ENCODE measurements around the gene BPIFB6.

The BPIFB6 gene

GRCh38 chr20:33031531-33031930, at the start of gene BPIFB6:
BPIFB6 (plus strand) TSS chr20:33031648; CDS start chr20:33031648, 0 bp downstream.
- Histone ChIP-seq H3K27me3 (ENCODE audit: control insufficient read depth in 1 of 2, insufficient read depth in 2 of 2, low read length in 2 of 2) (no peaks in the 10 kb centered on the region), H3K36me3 (ENCODE audit: control insufficient read depth in 1 of 2, insufficient read depth in 2 of 2, low read length in 2 of 2) (no peaks in the 10 kb centered on the region), H3K27ac (ENCODE audit: low read depth, low read length) (no peak within 1 kb of the TSS), H3K4me3 (ENCODE audit: low read depth in 1 of 2, low read length in 2 of 2) (no peak within 1 kb of the TSS), H3K9ac (ENCODE audit: low read depth in 1 of 2, low read length in 2 of 2) (no peak within 1 kb of the TSS), H3K9me3 (ENCODE audit: control insufficient read depth in 1 of 2, low read length in 2 of 2) (no peaks in the 10 kb centered on the region), H3K4me1 (ENCODE audit: control insufficient read depth in 1 of 2, insufficient read depth in 2 of 2, low read length in 2 of 2) (no peaks in the 10 kb centered on the region)

- Histone ChIP-seq H3K4me1 (ENCODE audit: control insufficient read depth in 1 of 2, insufficient read depth in 2 of 2, low read length in 2 of 2) (no peaks in the 10 kb centered on the region), H3K27me3 (ENCODE audit: control insufficient read depth in 1 of 2, insufficient read depth in 2 of 2, low read length in 2 of 2) (no peaks in the 10 kb centered on the region), H3K9ac (ENCODE audit: low read depth in 1 of 2, low read length in 2 of 2) (no peak overlapping the region), H3K36me3 (ENCODE audit: control insufficient read depth in 1 of 2, insufficient read depth in 2 of 2, low read length in 2 of 2) (no peaks in the 10 kb centered on the region), H3K27ac (ENCODE audit: low read depth, low read length) (no peak overlapping the region), H3K4me3 (ENCODE audit: low read depth in 1 of 2, low read length in 2 of 2) (no peak overlapping the region), H3K9me3 (ENCODE audit: control insufficient read depth in 1 of 2, low read length in 2 of 2) (no peaks in the 10 kb centered on the region)
These were observed 48.6 kb upstream of the BPIFB6 start for GRCh38 chr20:32982617-32983458.

GRCh38 chr20:32983459-32984112, 47.9 kb upstream of the BPIFB6 start:
- Histone ChIP-seq H3K9me3 (ENCODE audit: control insufficient read depth in 1 of 2, low read length in 2 of 2) (no peaks in the 10 kb centered on the region), H3K27ac (ENCODE audit: low read depth, low read length) (no peak overlapping the region), H3K27me3 (ENCODE audit: control insufficient read depth in 1 of 2, insufficient read depth in 2 of 2, low read length in 2 of 2) (no peaks in the 10 kb centered on the region), H3K4me3 (ENCODE audit: low read depth in 1 of 2, low read length in 2 of 2) (no peak overlapping the region), H3K36me3 (ENCODE audit: control insufficient read depth in 1 of 2, insufficient read depth in 2 of 2, low read length in 2 of 2) (no peaks in the 10 kb centered on the region), H3K4me1 (ENCODE audit: control insufficient read depth in 1 of 2, insufficient read depth in 2 of 2, low read length in 2 of 2) (no peaks in the 10 kb centered on the region), H3K9ac (ENCODE audit: low read depth in 1 of 2, low read length in 2 of 2) (no peak overlapping the region)

- Histone ChIP-seq H3K4me1 (ENCODE audit: control insufficient read depth in 1 of 2, insufficient read depth in 2 of 2, low read length in 2 of 2) (no peaks in the 10 kb centered on the region), H3K9ac (ENCODE audit: low read depth in 1 of 2, low read length in 2 of 2) (no peak overlapping the region), H3K27me3 (ENCODE audit: control insufficient read depth in 1 of 2, insufficient read depth in 2 of 2, low read length in 2 of 2) (no peaks in the 10 kb centered on the region), H3K4me3 (ENCODE audit: low read depth in 1 of 2, low read length in 2 of 2) (no peak overlapping the region), H3K36me3 (ENCODE audit: control insufficient read depth in 1 of 2, insufficient read depth in 2 of 2, low read length in 2 of 2) (no peaks in the 10 kb centered on the region), H3K27ac (ENCODE audit: low read depth, low read length) (no peak overlapping the region), H3K9me3 (ENCODE audit: control insufficient read depth in 1 of 2, low read length in 2 of 2) (no peaks in the 10 kb centered on the region)
These were observed 47.3 kb upstream of the BPIFB6 start for GRCh38 chr20:32984196-32984595.

GRCh38 chr20:32984631-32985354, 46.7 kb upstream of the BPIFB6 start:
- Histone ChIP-seq H3K36me3 (ENCODE audit: control insufficient read depth in 1 of 2, insufficient read depth in 2 of 2, low read length in 2 of 2) (no peaks in the 10 kb centered on the region), H3K27me3 (ENCODE audit: control insufficient read depth in 1 of 2, insufficient read depth in 2 of 2, low read length in 2 of 2) (no peaks in the 10 kb centered on the region), H3K9me3 (ENCODE audit: control insufficient read depth in 1 of 2, low read length in 2 of 2) (no peaks in the 10 kb centered on the region), H3K4me3 (ENCODE audit: low read depth in 1 of 2, low read length in 2 of 2) (no peak overlapping the region), H3K4me1 (ENCODE audit: control insufficient read depth in 1 of 2, insufficient read depth in 2 of 2, low read length in 2 of 2) (no peaks in the 10 kb centered on the region), H3K9ac (ENCODE audit: low read depth in 1 of 2, low read length in 2 of 2) (no peak overlapping the region), H3K27ac (ENCODE audit: low read depth, low read length) (no peak overlapping the region)

- Histone ChIP-seq H3K9ac (ENCODE audit: low read depth in 1 of 2, low read length in 2 of 2) (no peak overlapping the region), H3K27ac (ENCODE audit: low read depth, low read length) (no peak overlapping the region), H3K4me3 (ENCODE audit: low read depth in 1 of 2, low read length in 2 of 2) (no peak overlapping the region), H3K36me3 (ENCODE audit: control insufficient read depth in 1 of 2, insufficient read depth in 2 of 2, low read length in 2 of 2) (no peaks in the 10 kb centered on the region), H3K27me3 (ENCODE audit: control insufficient read depth in 1 of 2, insufficient read depth in 2 of 2, low read length in 2 of 2) (no peaks in the 10 kb centered on the region), H3K4me1 (ENCODE audit: control insufficient read depth in 1 of 2, insufficient read depth in 2 of 2, low read length in 2 of 2) (no peaks in the 10 kb centered on the region), H3K9me3 (ENCODE audit: control insufficient read depth in 1 of 2, low read length in 2 of 2) (no peaks in the 10 kb centered on the region)
These were observed 45.9 kb upstream of the BPIFB6 start for GRCh38 chr20:32985596-32985995.

GRCh38 chr20:32986331-32986966, 45.0 kb upstream of the BPIFB6 start:
- no peaks in the 10 kb centered on the region for H3K4me1 ChIP-seq (ENCODE audit: control insufficient read depth in 1 of 2, insufficient read depth in 2 of 2, low read length in 2 of 2)
- no peaks in the 10 kb centered on the region for H3K9me3 ChIP-seq (ENCODE audit: control insufficient read depth in 1 of 2, low read length in 2 of 2)
- H3K27me3 ChIP-seq (ENCODE audit: control insufficient read depth in 1 of 2, insufficient read depth in 2 of 2, low read length in 2 of 2), result no peaks in the 10 kb centered on the region
- H3K4me3 ChIP-seq (ENCODE audit: low read depth in 1 of 2, low read length in 2 of 2), result no peak overlapping the region
- no peak overlapping the region for H3K9ac ChIP-seq (ENCODE audit: low read depth in 1 of 2, low read length in 2 of 2)
- no peak overlapping the region for H3K27ac ChIP-seq (ENCODE audit: low read depth, low read length)
- H3K36me3 ChIP-seq (ENCODE audit: control insufficient read depth in 1 of 2, insufficient read depth in 2 of 2, low read length in 2 of 2), result no peaks in the 10 kb centered on the region

- Histone ChIP-seq H3K9me3 (ENCODE audit: control insufficient read depth in 1 of 2, low read length in 2 of 2) (no peaks in the 10 kb centered on the region), H3K9ac (ENCODE audit: low read depth in 1 of 2, low read length in 2 of 2) (no peak overlapping the region), H3K27me3 (ENCODE audit: control insufficient read depth in 1 of 2, insufficient read depth in 2 of 2, low read length in 2 of 2) (no peaks in the 10 kb centered on the region), H3K27ac (ENCODE audit: low read depth, low read length) (no peak overlapping the region), H3K4me3 (ENCODE audit: low read depth in 1 of 2, low read length in 2 of 2) (no peak overlapping the region), H3K4me1 (ENCODE audit: control insufficient read depth in 1 of 2, insufficient read depth in 2 of 2, low read length in 2 of 2) (no peaks in the 10 kb centered on the region), H3K36me3 (ENCODE audit: control insufficient read depth in 1 of 2, insufficient read depth in 2 of 2, low read length in 2 of 2) (no peaks in the 10 kb centered on the region)
These were observed 44.2 kb upstream of the BPIFB6 start for GRCh38 chr20:32987044-32987825.

- H3K9me3 ChIP-seq (ENCODE audit: control insufficient read depth in 1 of 2, low read length in 2 of 2), result no peaks in the 10 kb centered on the region
- H3K27me3 ChIP-seq (ENCODE audit: control insufficient read depth in 1 of 2, insufficient read depth in 2 of 2, low read length in 2 of 2), result no peaks in the 10 kb centered on the region
- H3K9ac ChIP-seq (ENCODE audit: low read depth in 1 of 2, low read length in 2 of 2), result no peak overlapping the region
- H3K4me3 ChIP-seq (ENCODE audit: low read depth in 1 of 2, low read length in 2 of 2), result no peak overlapping the region
- H3K4me1 ChIP-seq (ENCODE audit: control insufficient read depth in 1 of 2, insufficient read depth in 2 of 2, low read length in 2 of 2), result no peaks in the 10 kb centered on the region
- no peaks in the 10 kb centered on the region for H3K36me3 ChIP-seq (ENCODE audit: control insufficient read depth in 1 of 2, insufficient read depth in 2 of 2, low read length in 2 of 2)
- H3K27ac ChIP-seq (ENCODE audit: low read depth, low read length), result no peak overlapping the region
These were observed 43.4 kb upstream of the BPIFB6 start for GRCh38 chr20:32988008-32988407.
